ENCODE measurements around the gene FAM227A.

Gene FAM227A

DNA sequence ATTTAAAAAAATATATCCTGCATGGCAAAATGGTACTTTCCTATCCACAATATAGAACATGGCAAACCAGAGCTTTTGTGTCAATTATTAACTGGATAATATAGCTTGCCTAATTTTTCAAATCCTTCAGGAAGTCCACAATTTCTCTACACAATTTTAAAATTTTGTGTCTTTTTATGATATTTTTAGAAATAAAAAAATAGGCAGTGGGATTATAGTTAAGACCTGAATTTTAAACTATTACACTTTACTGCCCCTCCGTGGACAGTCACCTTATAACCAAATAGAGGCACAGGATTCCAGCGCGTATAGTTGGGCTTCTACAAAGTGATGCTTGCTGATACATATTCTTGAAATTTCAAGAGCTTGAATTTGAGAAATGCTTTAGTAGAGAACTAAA lies 84.1 kb downstream of the FAM227A start:
- ChIA-PET POLR2A (no interaction called here), CTCF (interaction anchor here (0.7 to 3.8 kb wide), 37 partner anchors 9 to 518 kb away, joined by 3 to 79 read pairs (median 4); partner anchors contain the start of gene PICK1)
- TF ChIP-seq, protein P1, sequence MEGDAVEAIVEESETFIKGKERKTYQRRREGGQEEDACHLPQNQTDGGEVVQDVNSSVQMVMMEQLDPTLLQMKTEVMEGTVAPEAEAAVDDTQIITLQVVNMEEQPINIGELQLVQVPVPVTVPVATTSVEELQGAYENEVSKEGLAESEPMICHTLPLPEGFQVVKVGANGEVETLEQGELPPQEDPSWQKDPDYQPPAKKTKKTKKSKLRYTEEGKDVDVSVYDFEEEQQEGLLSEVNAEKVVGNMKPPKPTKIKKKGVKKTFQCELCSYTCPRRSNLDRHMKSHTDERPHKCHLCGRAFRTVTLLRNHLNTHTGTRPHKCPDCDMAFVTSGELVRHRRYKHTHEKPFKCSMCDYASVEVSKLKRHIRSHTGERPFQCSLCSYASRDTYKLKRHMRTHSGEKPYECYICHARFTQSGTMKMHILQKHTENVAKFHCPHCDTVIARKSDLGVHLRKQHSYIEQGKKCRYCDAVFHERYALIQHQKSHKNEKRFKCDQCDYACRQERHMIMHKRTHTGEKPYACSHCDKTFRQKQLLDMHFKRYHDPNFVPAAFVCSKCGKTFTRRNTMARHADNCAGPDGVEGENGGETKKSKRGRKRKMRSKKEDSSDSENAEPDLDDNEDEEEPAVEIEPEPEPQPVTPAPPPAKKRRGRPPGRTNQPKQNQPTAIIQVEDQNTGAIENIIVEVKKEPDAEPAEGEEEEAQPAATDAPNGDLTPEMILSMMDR (IDR thresholded peaks at IDR 0.05; ENCODE audit: insufficient read depth, low read length, missing control alignments), result peak; percentile 30
- no peak for DNase-seq (ENCODE audit: low read depth, low spot score)
- no peak overlapping the region for H3K4me3 ChIP-seq (ENCODE audit: low read depth, low read length)

DNA sequence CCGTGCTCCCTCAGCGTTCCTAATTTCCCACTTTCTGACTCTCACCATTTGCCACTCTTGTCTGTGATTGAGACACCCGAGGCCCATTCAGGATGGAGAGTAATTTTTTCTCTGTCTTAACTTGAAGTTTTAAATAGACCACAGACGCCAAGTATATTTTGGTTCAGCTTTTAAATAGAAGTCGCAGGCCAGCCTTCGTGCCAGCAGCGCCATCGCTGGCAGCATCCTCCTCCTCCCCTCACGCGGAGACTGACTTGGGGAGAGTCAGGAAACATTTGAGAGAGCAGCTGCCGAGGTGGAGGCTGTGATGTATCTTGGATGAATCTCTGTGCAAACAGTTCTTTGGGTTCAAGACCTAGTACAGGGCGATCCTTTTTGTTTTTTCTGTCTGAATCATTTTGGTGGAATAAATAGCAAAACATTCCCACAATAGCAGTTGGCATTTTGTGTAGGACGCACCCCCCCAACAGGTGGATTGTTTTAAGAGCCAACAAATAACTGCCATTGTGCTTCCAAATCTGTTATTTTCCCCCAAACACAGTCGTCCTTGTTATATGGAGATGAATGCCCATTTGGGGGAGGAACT lies 85.3 kb downstream of the FAM227A start:
- TF ChIP-seq, protein P1 (IDR thresholded peaks at IDR 0.05; ENCODE audit: insufficient read depth, low read length, missing control alignments), result no peak
- CTCF ChIA-PET, result interaction anchor here (0.7 to 3.8 kb wide), 15 partner anchors 8 to 516 kb away, joined by 3 to 79 read pairs (median 4); partner anchors contain the start of genes PICK1 and TOMM22
- no peak for DNase-seq (ENCODE audit: low read depth, low spot score)
- H3K4me3 ChIP-seq (ENCODE audit: low read depth, low read length), result peak overlapping the region; percentile 75
- POLR2A ChIA-PET, result interaction anchor here (0.6 kb wide), 1 partner anchor 17 kb away, joined by 4 read pairs; no protein-coding TSS in a partner anchor

DNA sequence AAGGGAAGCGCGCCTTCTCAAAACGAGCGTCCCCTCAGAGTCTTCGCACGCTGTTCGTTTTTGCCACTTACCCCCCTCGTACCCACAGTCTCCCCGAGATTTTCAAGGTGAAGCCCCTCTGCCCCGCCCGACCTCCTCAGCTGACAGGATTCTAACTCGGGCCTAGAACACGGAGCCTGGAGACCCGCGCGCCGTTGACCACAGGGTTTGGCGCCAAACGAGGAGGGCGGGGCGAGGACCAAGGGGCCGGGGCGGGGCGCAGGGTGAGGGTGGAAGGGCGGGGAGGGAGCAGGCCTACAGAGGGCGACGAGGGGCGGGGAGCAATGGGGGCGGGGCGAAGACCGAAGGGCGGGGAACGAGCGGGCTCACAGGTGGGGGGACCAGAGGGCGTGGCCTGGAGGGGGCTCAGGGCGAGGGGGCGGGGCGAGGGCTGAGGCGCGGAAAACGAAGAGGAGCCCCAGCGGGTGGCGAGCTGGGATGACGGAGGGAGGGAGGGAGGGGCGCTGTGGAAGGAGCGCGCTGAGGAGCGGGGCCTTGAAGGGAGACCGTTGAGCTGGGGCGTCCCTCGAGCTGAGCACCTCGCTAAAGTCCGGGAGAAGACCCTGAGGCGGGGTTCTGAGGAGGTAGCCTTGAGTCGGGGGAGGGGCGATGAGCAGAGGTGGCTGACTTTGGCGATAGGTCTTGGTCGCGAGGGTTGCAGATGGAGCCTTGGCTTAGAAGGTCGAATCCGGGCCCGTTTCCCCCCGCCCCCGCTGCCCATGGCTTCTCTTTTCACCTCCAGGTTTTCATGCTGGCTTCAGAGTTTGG lies 86.0 kb downstream of the FAM227A start, which contains the start of gene DMC1:
Gene DMC1 (minus strand): TSS at position 212 of the 807 bp plus-strand sequence. CDS start 1,927 bp downstream, outside the sequence.
- CTCF ChIA-PET, result interaction anchor here (0.7 to 3.8 kb wide), 7 partner anchors 7 to 516 kb away, joined by 3 to 79 read pairs (median 3); partner anchors contain the start of genes PICK1 and TOMM22
- peak within 1 kb of the TSS; percentile 75 for H3K4me3 ChIP-seq (ENCODE audit: low read depth, low read length)
- TF ChIP-seq, protein P1 (IDR thresholded peaks at IDR 0.05; ENCODE audit: insufficient read depth, low read length, missing control alignments), result no peak
- POLR2A ChIA-PET, result interaction anchor here (0.6 kb wide), 1 partner anchor 16 kb away, joined by 4 read pairs; no protein-coding TSS in a partner anchor
- DNase-seq (ENCODE audit: low read depth, low spot score), result no peak

DNA sequence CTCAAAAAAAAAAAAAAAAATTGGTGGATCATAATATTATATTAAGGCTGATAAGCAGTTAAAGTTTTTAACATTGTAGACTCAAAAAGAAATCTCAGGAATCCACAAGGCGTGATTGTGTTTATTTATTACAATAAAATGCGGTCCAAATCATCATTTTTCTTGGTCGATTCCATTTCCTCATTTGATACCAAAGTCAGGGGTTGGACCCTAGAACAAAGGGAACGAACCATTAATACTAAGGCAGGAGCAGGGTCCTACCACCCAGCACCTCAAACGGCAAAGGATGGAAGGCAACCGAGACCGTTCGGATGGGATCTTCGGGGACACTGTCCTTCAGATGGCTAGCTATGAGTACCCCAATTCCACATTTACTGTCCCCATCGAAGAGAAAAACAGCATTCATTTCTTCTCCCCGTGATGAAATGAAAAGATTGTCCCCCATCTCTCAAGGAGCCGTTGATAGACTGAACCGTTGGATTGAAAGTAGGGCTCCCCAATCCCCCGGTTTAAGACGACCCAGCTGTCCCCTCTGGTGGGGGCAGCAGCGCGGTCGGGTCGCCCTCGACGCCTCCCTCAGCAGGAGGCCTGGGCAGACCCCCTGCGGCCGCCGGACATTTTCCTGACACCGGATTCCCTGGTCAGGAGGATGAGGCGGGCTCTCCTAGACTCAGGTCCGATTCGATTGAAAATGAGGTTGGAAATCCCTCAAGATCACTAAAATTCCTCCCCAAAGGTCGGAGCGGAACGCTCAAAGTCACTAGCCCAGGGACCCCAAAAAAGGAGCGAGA lies 86.8 kb downstream of the FAM227A start:
- no peak for DNase-seq (ENCODE audit: low read depth, low spot score)
- TF ChIP-seq, protein P1 (IDR thresholded peaks at IDR 0.05; ENCODE audit: insufficient read depth, low read length, missing control alignments), result no peak
- peak overlapping the region; percentile 75 for H3K4me3 ChIP-seq (ENCODE audit: low read depth, low read length)
- ChIA-PET CTCF (no interaction called here), POLR2A (no interaction called here)

DNA sequence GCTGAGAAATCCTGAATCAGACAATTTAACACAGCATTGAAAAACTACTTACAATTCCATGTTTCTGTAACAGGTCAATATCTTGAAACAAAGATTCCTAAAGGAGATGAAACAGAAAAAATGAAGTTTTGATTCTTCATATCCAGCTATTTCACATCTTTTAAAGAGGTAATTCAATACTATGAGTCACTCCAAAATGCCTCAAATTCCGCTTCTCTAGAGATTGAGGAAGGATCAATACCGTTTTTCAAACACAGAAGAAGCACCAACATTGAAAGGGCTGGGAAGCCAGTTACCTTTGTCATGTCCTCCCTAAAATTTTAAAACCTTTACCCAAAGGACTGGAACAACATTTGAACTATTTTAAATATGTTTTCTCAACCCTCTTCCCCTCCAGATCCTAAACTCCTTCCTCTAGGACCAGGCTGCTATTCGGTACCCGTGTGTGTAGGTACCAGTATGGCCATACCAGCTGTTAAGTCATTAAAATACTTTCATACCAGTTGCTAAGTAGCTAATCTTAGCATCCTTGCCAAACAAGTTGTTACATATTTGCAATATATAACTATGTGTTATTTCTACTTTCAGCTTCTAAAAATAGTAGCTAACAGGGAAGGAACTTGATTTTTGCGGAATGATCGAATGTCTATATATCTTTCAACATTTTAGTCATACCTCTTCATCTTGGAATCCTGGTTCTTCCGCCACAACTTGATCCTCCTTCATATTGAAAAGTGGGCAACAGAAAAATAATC lies 88.5 kb downstream of the FAM227A start:
- POLR2A ChIA-PET, result interaction anchor here (0.7 kb wide), 1 partner anchor 66 kb away, joined by 3 read pairs; no protein-coding TSS in a partner anchor

More for the DNA sequence above, 88.5 kb downstream of the FAM227A start:
- CTCF ChIA-PET, result interaction anchor here (0.6 kb wide), 1 partner anchor 24 kb away, joined by 3 read pairs; no protein-coding TSS in a partner anchor
- no peak for DNase-seq (ENCODE audit: low read depth, low spot score)
- H3K4me3 ChIP-seq (ENCODE audit: low read depth, low read length), result no peak overlapping the region
- TF ChIP-seq, protein P1 (IDR thresholded peaks at IDR 0.05; ENCODE audit: insufficient read depth, low read length, missing control alignments), result no peak

Measured in AG04449 (cell line).